WTC11 (cell line): ENCODE data around the gene CKM. TPM values are rescaled to one million over a fixed set of nuclear protein-coding genes. Genes with fewer than 3 reads are reported as not detected.

ENCODE experiments used
- ATAC-seq: fragments of 200-7000 bp; cut with Tn5 transposase; 2 replicates; pipeline ENCODE4 v1.10.0; 2021; ENCODE audit warnings: mild to moderate bottlenecking, moderate library complexity
- CTCF ChIA-PET: fragments of 300-600 bp; sonication (Branson Sonifier 250); formaldehyde crosslinking; loops from one replicate; lab custom pipeline; 2021; ENCODE audit warnings: antibody characterized with exemption; lab: Charles Lee
- POLR2A ChIA-PET: fragments of 350-600 bp; sonication (Branson Sonifier 250); formaldehyde crosslinking; loops from one replicate; lab custom pipeline; 2021; ENCODE audit warnings: antibody characterized with exemption; lab: Charles Lee
- DNase-seq: peaks from one replicate; pipeline ENCODE4 v3.0.0; 2021; ENCODE audit warnings: low spot score
- H3K27ac Mint-ChIP-seq: 2 replicates; pipeline ENCODE4 v1.8.0; 2021; ENCODE audit warnings: mixed read lengths
- H3K27me3 Mint-ChIP-seq: 2 replicates; pipeline ENCODE4 v1.8.0; 2021; ENCODE audit warnings: low read depth, mild to moderate bottlenecking, moderate library complexity, mixed read lengths
- H3K36me3 Mint-ChIP-seq: 2 replicates; pipeline ENCODE4 v1.8.0; 2021; ENCODE audit warnings: mixed read lengths
- H3K4me1 Mint-ChIP-seq: 2 replicates; pipeline ENCODE4 v1.8.0; 2022; ENCODE audit warnings: mixed read lengths
- H3K4me3 Mint-ChIP-seq: 2 replicates; pipeline ENCODE4 v1.8.0; 2021; ENCODE audit warnings: mild to moderate bottlenecking, moderate library complexity, mixed read lengths
- H3K9me3 Mint-ChIP-seq: 2 replicates; pipeline ENCODE4 v1.8.0; 2021; ENCODE audit warnings: mixed read lengths
- ATF2 ChIP-seq: sonication (generic); formaldehyde crosslinking; IDR thresholded peaks from 2 replicates; pipeline ENCODE4 v1.8.1; 2022; ENCODE audit warnings: low read depth, missing genetic modification reagents, borderline replicate concordance
- ATF3 ChIP-seq: sonication (generic); formaldehyde crosslinking; conservative IDR thresholded peaks from 2 replicates; pipeline ENCODE4 v1.8.1; 2022; ENCODE audit warnings: mild to moderate bottlenecking, missing genetic modification reagents
- ATF6 ChIP-seq: sonication (generic); formaldehyde crosslinking; IDR thresholded peaks from 2 replicates; pipeline ENCODE4 v1.8.1; 2023; ENCODE audit warnings: mild to moderate bottlenecking, missing genetic modification reagents
- CREB1 ChIP-seq: sonication (generic); formaldehyde crosslinking; IDR thresholded peaks from 2 replicates; pipeline ENCODE4 v1.8.0; 2023; ENCODE audit warnings: mild to moderate bottlenecking, missing genetic modification reagents
- E2F1 ChIP-seq: sonication (generic); formaldehyde crosslinking; IDR thresholded peaks from 2 replicates; pipeline ENCODE4 v1.8.0; 2022; ENCODE audit warnings: mild to moderate bottlenecking, missing genetic modification reagents
- E2F4 ChIP-seq: sonication (generic); formaldehyde crosslinking; IDR thresholded peaks from 2 replicates; pipeline ENCODE4 v1.8.1; 2022; ENCODE audit warnings: low read depth, mild to moderate bottlenecking, moderate library complexity, missing genetic modification reagents, borderline replicate concordance
- ETV6 ChIP-seq: sonication (generic); formaldehyde crosslinking; IDR thresholded peaks from 2 replicates; pipeline ENCODE4 v1.8.1; 2022; ENCODE audit warnings: mild to moderate bottlenecking, missing genetic modification reagents
- FOXJ3 ChIP-seq: sonication (generic); formaldehyde crosslinking; IDR thresholded peaks from 2 replicates; pipeline ENCODE4 v1.9.0; 2021; ENCODE audit warnings: missing genetic modification reagents, mild to moderate bottlenecking, borderline replicate concordance
- FOXP1 ChIP-seq: sonication (generic); formaldehyde crosslinking; IDR thresholded peaks from 2 replicates; pipeline ENCODE4 v1.8.0; 2022; ENCODE audit warnings: missing genetic modification reagents, mild to moderate bottlenecking, moderate library complexity, borderline replicate concordance
- GRHL2 ChIP-seq: fragments of 250-450 bp; sonication (Bioruptor Pico); IDR thresholded peaks from 2 replicates; pipeline ENCODE4 v1.8.0; 2022; ENCODE audit warnings: mild to moderate bottlenecking, moderate library complexity; ENCODE audit not compliant: insufficient replicate concordance, severe bottlenecking
- JAZF1 ChIP-seq: fragments of 250-450 bp; sonication (Bioruptor Pico); IDR thresholded peaks from 2 replicates; pipeline ENCODE4 v1.9.0; 2021; ENCODE audit warnings: moderate library complexity, mild to moderate bottlenecking, inconsistent platforms
- MXD4 ChIP-seq: fragments of 250-450 bp; sonication (Bioruptor Pico); IDR thresholded peaks from 2 replicates; pipeline ENCODE4 v1.8.0; 2021; ENCODE audit warnings: mild to moderate bottlenecking, moderate library complexity, borderline replicate concordance
- MYBL2 ChIP-seq: sonication (generic); formaldehyde crosslinking; IDR thresholded peaks from 2 replicates; pipeline ENCODE4 v1.8.1; 2023; ENCODE audit warnings: mild to moderate bottlenecking, moderate library complexity, missing genetic modification reagents
- NFYB ChIP-seq: sonication (generic); formaldehyde crosslinking; conservative IDR thresholded peaks from 2 replicates; pipeline ENCODE4 v1.8.0; 2022; ENCODE audit warnings: low read depth, missing genetic modification reagents
- NR2C2 ChIP-seq: sonication (generic); formaldehyde crosslinking; IDR thresholded peaks from 2 replicates; pipeline ENCODE4 v1.8.0; 2022; ENCODE audit warnings: mild to moderate bottlenecking, missing genetic modification reagents
- OVOL2 ChIP-seq: fragments of 250-450 bp; sonication (Bioruptor Pico); IDR thresholded peaks from 2 replicates; pipeline ENCODE4 v1.9.0; 2021; ENCODE audit warnings: mild to moderate bottlenecking, borderline replicate concordance
- SMAD3 ChIP-seq: sonication (generic); formaldehyde crosslinking; IDR thresholded peaks from 2 replicates; pipeline ENCODE4 v1.8.0; 2022; ENCODE audit warnings: missing genetic modification reagents, mild to moderate bottlenecking, borderline replicate concordance
- SMAD4 ChIP-seq: sonication (generic); formaldehyde crosslinking; IDR thresholded peaks from 2 replicates; pipeline ENCODE4 v1.8.0; 2022; ENCODE audit warnings: mild to moderate bottlenecking, missing genetic modification reagents
- STAT6 ChIP-seq: sonication (generic); formaldehyde crosslinking; conservative IDR thresholded peaks from 2 replicates; pipeline ENCODE4 v1.8.1; 2023; ENCODE audit warnings: mild to moderate bottlenecking, low read depth, missing genetic modification reagents, moderate library complexity
- USF2 ChIP-seq: sonication (generic); formaldehyde crosslinking; IDR thresholded peaks from 2 replicates; pipeline ENCODE4 v1.8.1; 2023; ENCODE audit warnings: mild to moderate bottlenecking, missing genetic modification reagents, moderate library complexity
- ZNF121 ChIP-seq: sonication (generic); formaldehyde crosslinking; IDR thresholded peaks from 2 replicates; pipeline ENCODE4 v1.8.0; 2023; ENCODE audit warnings: missing genetic modification reagents
- ZNF138 ChIP-seq: sonication (generic); formaldehyde crosslinking; conservative IDR thresholded peaks from 2 replicates; pipeline ENCODE4 v1.8.1; 2022; ENCODE audit warnings: mild to moderate bottlenecking, moderate library complexity, missing genetic modification reagents
- ZNF219 ChIP-seq: sonication (generic); formaldehyde crosslinking; IDR thresholded peaks from 2 replicates; pipeline ENCODE4 v1.8.0; 2023; ENCODE audit warnings: missing genetic modification reagents, mild to moderate bottlenecking, borderline replicate concordance
- ZNF263 ChIP-seq: sonication (generic); formaldehyde crosslinking; IDR thresholded peaks from 2 replicates; pipeline ENCODE4 v1.8.1; 2022; ENCODE audit warnings: low read depth, mild to moderate bottlenecking, moderate library complexity, missing genetic modification reagents
- ZNF317 ChIP-seq: sonication (generic); formaldehyde crosslinking; IDR thresholded peaks from 2 replicates; pipeline ENCODE4 v1.8.1; 2023; ENCODE audit warnings: low read depth, mild to moderate bottlenecking, moderate library complexity, missing genetic modification reagents, borderline replicate concordance
- ZNF671 ChIP-seq: fragments of 250-450 bp; sonication (Bioruptor Pico); IDR thresholded peaks from 2 replicates; pipeline ENCODE4 v1.8.0; 2021; ENCODE audit warnings: mild to moderate bottlenecking
- ZSCAN18 ChIP-seq: fragments of 250-450 bp; sonication (Bioruptor Pico); IDR thresholded peaks from 2 replicates; pipeline ENCODE4 v2.1.2; 2022; ENCODE audit warnings: mild to moderate bottlenecking, moderate library complexity
- total RNA-seq: library from RNA; stranded (reverse); gene quantifications from 3 replicates; pipeline ENCODE4 v1.2.3, GENCODE V29; 2021

The CKM gene
- total RNA-seq, 1 experiment from 2014 or later, result not detected

- ChIA-PET POLR2A (no interaction called here), CTCF (no interaction called here)
- no peak for ATAC-seq
- Mint-ChIP-seq H3K9me3 (peaks cover 12% of the 10 kb centered on the region), H3K4me3 (no peak overlapping the region), H3K27ac (no peak overlapping the region), H3K27me3 (peaks cover 21% of the 10 kb centered on the region), H3K4me1 (no peaks in the 10 kb centered on the region)
- TF ChIP-seq NR2C2 (no peak), STAT6 (CRISPR knock-in tag) (no peak), NFYB (no peak), MXD4 (no peak), ZNF138 (CRISPR knock-in tag) (no peak), ZNF263 (no peak), ZNF317 (CRISPR knock-in tag) (no peak), CREB1 (CRISPR knock-in tag) (no peak), FOXJ3 (CRISPR knock-in tag) (no peak), FOXP1 (no peak), ATF6 (no peak), SMAD3 (CRISPR knock-in tag) (no peak), ZNF671 (CRISPR knock-in tag) (no peak), ATF2 (CRISPR knock-in tag) (no peak), E2F4 (CRISPR knock-in tag) (no peak), JAZF1 (CRISPR knock-in tag) (no peak), USF2 (CRISPR knock-in tag) (no peak), ZNF121 (no peak)
- TF ChIP-seq, all 79 proteins: peak for 0
- no peak for DNase-seq
- H3K36me3 Mint-ChIP-seq, result peaks cover 39% of the 10 kb centered on the region
Observed at GRCh38 chr19:45299719-45300118, 23.0 kb downstream of the CKM start.

- ATAC-seq (no peak), DNase-seq (no peak)
- peaks cover 7% of the 10 kb centered on the region for H3K27me3 Mint-ChIP-seq
- peaks cover 4% of the 10 kb centered on the region for H3K9me3 Mint-ChIP-seq
- H3K27ac Mint-ChIP-seq, result no peak overlapping the region
- CTCF ChIA-PET, result no interaction called here
- POLR2A ChIA-PET, result no interaction called here
- no peaks in the 10 kb centered on the region for H3K4me1 Mint-ChIP-seq
- H3K4me3 Mint-ChIP-seq, result no peak overlapping the region
- H3K36me3 Mint-ChIP-seq, result peaks cover 41% of the 10 kb centered on the region
- TF ChIP-seq ZNF219 (CRISPR knock-in tag) (no peak), MYBL2 (no peak), ATF3 (CRISPR knock-in tag) (no peak), OVOL2 (no peak), GRHL2 (CRISPR knock-in tag) (no peak), ZNF263 (no peak), SMAD4 (CRISPR knock-in tag) (no peak), ETV6 (no peak), ZNF121 (no peak), ZSCAN18 (CRISPR knock-in tag) (no peak), E2F1 (CRISPR knock-in tag) (no peak)
Observed at GRCh38 chr19:45298264-45298663, 24.4 kb downstream of the CKM start.
